ENCODE results near the gene TRIM62. TPM values are rescaled to one million over a fixed set of nuclear protein-coding genes. Genes with fewer than 3 reads are reported as not detected.
"Not testable (repeated sequence)": the region's sequence is repeated elsewhere in the genome, so short reads cannot be mapped to it uniquely, and the experiment has no call there.

TRIM62 gene
- total RNA-seq, 2 donors from 2014 or later, result 4.1 to 8.1 TPM

GRCh38 chr1:33117440-33118085, 64.3 kb downstream of the TRIM62 start:
- Mint-ChIP-seq H3K4me1 (ENCODE audit: low read depth) (no peaks in the 10 kb centered on the region), H3K9me3 (no peaks in the 10 kb centered on the region), H3K36me3 (ENCODE audit: insufficient read depth in 2 of 2) (no peaks in the 10 kb centered on the region), H3K27me3 (ENCODE audit: low read depth) (no peaks in the 10 kb centered on the region), H3K4me3 (no peak overlapping the region), H3K27ac (no peak overlapping the region)
- ATAC-seq (replicated peaks in 1 of 2) (no peak), DNase-seq (no peak)

GRCh38 chr1:33111965-33112364, 69.9 kb downstream of the TRIM62 start:
- Mint-ChIP-seq H3K4me1 (ENCODE audit: low read depth) (no peaks in the 10 kb centered on the region), H3K27ac (no peak overlapping the region), H3K36me3 (ENCODE audit: insufficient read depth in 2 of 2) (peaks cover 5 to 6% of the 10 kb centered on the region in 2 donors), H3K4me3 (no peak overlapping the region), H3K9me3 (peaks cover 4 to 5% of the 10 kb centered on the region in 2 donors), H3K27me3 (ENCODE audit: low read depth) (no peaks in the 10 kb centered on the region)
- ATAC-seq (replicated peaks in 1 of 2) (no peak), DNase-seq (no peak)

- Mint-ChIP-seq H3K27ac (no peak overlapping the region), H3K4me3 (no peak overlapping the region), H3K27me3 (ENCODE audit: low read depth) (no peaks in the 10 kb centered on the region), H3K36me3 (ENCODE audit: insufficient read depth in 2 of 2) (peaks cover 5 to 6% of the 10 kb centered on the region in 2 donors), H3K9me3 (peaks cover 4 to 5% of the 10 kb centered on the region in 2 donors), H3K4me1 (ENCODE audit: low read depth) (no peaks in the 10 kb centered on the region)
- DNase-seq (no peak), ATAC-seq (replicated peaks in 1 of 2) (no peak)
Measured at GRCh38 chr1:33110477-33110876, 71.4 kb downstream of the TRIM62 start.

GRCh38 chr1:33100119-33100415, 81.8 kb downstream of the TRIM62 start:
- not testable (repeated sequence) for H3K9me3 Mint-ChIP-seq; ATAC-seq (replicated peaks in 1 of 2); H3K27me3 Mint-ChIP-seq (ENCODE audit: low read depth); DNase-seq; H3K36me3 Mint-ChIP-seq (ENCODE audit: insufficient read depth in 2 of 2)
- Mint-ChIP-seq H3K4me1 (ENCODE audit: low read depth) (peaks cover 24% of the 10 kb centered on the region), H3K27ac (peak overlapping the region; percentile 70), H3K4me3 (peak overlapping the region in 1 of 2 donors; percentile 82)

DNA sequence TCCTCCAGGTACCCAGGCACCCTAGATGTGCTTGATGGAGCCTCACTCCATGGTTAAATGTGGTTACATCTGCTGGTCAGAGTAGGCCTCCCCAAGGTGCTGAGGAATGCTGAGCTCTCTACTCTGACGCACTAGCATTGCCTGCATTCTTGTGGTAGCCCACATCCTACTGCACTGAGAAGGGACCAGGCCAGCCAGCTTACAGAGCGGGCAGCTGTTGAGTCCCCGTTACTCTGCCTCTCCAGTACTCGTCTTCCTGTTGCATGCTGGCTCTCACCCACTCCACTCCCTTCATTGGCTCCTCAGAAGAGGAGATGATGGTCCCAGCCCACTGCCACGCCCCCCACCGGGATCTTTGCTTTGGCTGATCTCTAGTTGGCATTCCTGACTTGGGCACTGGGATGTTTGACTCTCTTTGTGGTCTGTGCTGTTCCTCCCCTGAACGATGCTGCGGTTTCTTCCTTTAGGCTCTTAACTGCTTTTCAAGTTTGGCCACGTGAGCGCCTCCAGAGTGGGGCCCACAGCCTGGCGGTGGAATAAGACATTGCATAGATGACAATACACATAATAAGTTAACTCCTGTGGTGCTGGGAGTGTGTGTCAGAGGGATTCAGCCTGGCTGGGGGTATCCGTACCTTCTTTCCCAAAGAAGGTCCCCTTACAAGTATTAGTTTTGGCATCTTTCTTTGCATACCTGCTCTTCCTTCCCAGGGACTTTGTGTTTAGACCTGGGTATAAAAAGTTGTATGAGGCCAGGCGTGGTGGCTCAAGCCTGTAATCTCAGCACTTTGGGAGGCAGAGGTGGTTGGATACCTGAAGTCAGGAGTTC, 82.3 kb downstream of the TRIM62 start:
- Mint-ChIP-seq H3K36me3 (ENCODE audit: insufficient read depth in 2 of 2) (no peaks in the 10 kb centered on the region), H3K4me1 (ENCODE audit: low read depth) (peaks cover 24% of the 10 kb centered on the region), H3K27me3 (ENCODE audit: low read depth) (no peaks in the 10 kb centered on the region), H3K27ac (peak overlapping the region; percentile 70), H3K9me3 (no peaks in the 10 kb centered on the region), H3K4me3 (peak overlapping the region; percentile 81 to 82)
- DNase-seq (peak; percentile 81 to 82), ATAC-seq (replicated peaks in 1 of 2) (peak; percentile 99)

GRCh38 chr1:33098371-33098770, 83.5 kb downstream of the TRIM62 start:
- H3K4me1 Mint-ChIP-seq (ENCODE audit: low read depth), result peaks cover 24% of the 10 kb centered on the region
- H3K4me3 Mint-ChIP-seq, result peak overlapping the region; percentile 81 to 82

GRCh38 chr1:33097762-33098161, 84.1 kb downstream of the TRIM62 start:
- peaks cover 24% of the 10 kb centered on the region for H3K4me1 Mint-ChIP-seq (ENCODE audit: low read depth)

More at GRCh38 chr1:33098371-33098770, 83.5 kb downstream of the TRIM62 start:
- H3K36me3 Mint-ChIP-seq (ENCODE audit: insufficient read depth in 2 of 2), result no peaks in the 10 kb centered on the region
- DNase-seq (no peak), ATAC-seq (replicated peaks in 1 of 2) (no peak)
- H3K9me3 Mint-ChIP-seq, result no peaks in the 10 kb centered on the region
- H3K27ac Mint-ChIP-seq, result peak overlapping the region; percentile 52
- no peaks in the 10 kb centered on the region for H3K27me3 Mint-ChIP-seq (ENCODE audit: low read depth)

GRCh38 chr1:33097137-33097611, 84.7 kb downstream of the TRIM62 start:
- ATAC-seq (replicated peaks in 1 of 2), result no peak
- Mint-ChIP-seq H3K27me3 (ENCODE audit: low read depth) (no peaks in the 10 kb centered on the region), H3K4me3 (no peak overlapping the region), H3K27ac (no peak overlapping the region), H3K4me1 (ENCODE audit: low read depth) (peaks cover 24% of the 10 kb centered on the region), H3K36me3 (ENCODE audit: insufficient read depth in 2 of 2) (no peaks in the 10 kb centered on the region), H3K9me3 (no peaks in the 10 kb centered on the region)
- no peak for DNase-seq

More at GRCh38 chr1:33097762-33098161, 84.1 kb downstream of the TRIM62 start:
- Mint-ChIP-seq H3K36me3 (ENCODE audit: insufficient read depth in 2 of 2) (no peaks in the 10 kb centered on the region), H3K27me3 (ENCODE audit: low read depth) (no peaks in the 10 kb centered on the region), H3K4me3 (no peak overlapping the region), H3K9me3 (no peaks in the 10 kb centered on the region), H3K27ac (peak overlapping the region; percentile 52)
- no peak for DNase-seq
- no peak for ATAC-seq (replicated peaks in 1 of 2)

DNA sequence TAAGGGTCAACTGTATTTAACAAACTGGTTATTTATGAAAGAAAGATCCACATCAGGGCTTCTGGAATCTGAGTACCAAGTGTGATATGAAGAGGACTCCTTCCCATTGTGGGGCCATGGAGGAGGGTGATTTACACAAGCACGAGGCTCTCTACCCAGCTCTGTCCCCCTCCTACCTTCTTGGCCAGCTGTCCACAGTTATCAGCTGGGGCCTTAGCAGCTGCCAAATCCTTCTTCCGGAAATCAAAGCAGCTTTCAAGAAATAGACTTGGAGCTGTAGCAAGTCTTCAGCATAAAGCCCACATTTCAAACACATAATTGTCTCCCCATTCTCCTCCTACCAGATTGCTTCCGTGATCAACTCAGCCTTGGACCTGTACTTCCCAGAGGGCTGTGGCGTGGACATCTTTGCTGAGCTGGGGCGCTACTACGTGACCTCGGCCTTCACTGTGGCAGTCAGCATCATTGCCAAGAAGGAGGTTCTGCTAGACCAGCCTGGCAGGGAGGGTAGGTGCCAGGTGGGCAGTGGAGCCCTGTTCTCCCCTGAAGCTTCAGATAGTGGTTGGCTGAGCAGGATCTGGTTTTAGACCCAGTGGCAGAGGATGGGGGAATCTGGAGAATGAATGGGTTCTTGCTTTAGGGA, 85.4 kb downstream of the TRIM62 start:
- no peak for DNase-seq
- Mint-ChIP-seq H3K36me3 (ENCODE audit: insufficient read depth in 2 of 2) (no peaks in the 10 kb centered on the region), H3K27me3 (ENCODE audit: low read depth) (no peaks in the 10 kb centered on the region), H3K27ac (no peak overlapping the region), H3K4me3 (no peak overlapping the region), H3K4me1 (ENCODE audit: low read depth) (peaks cover 24% of the 10 kb centered on the region), H3K9me3 (no peaks in the 10 kb centered on the region)
- no peak for ATAC-seq (replicated peaks in 1 of 2)

Other genes with a start within 250 kb of the TRIM62 start
- gene RNF19B, start 217.2 kb downstream of the TRIM62 start, total RNA-seq, result 100 to 1,000 TPM in 1 of 2 donors, 10 to 100 TPM in 1; 99.9 to 148 TPM
- 100 to 1,000 TPM; 217 to 223 TPM for gene AK2, start 145.2 kb downstream of the TRIM62 start, total RNA-seq
- gene AZIN2, start 100.9 kb downstream of the TRIM62 start, total RNA-seq, result 1 to 10 TPM; 2.5 to 4.1 TPM
- 10 to 100 TPM; 16.9 to 23.9 TPM for gene ZNF362, start 74.4 kb upstream of the TRIM62 start, total RNA-seq
- not detected for gene A3GALT2, start 139.1 kb upstream of the TRIM62 start, total RNA-seq
- 10 to 100 TPM; 29.4 to 31.5 TPM for gene PHC2, start 249.1 kb upstream of the TRIM62 start, total RNA-seq